NOMO-1 treated with DMSO at 0.1 percent for 48 hours (cell line): ENCODE data around the gene ZMYND19.
A peak's percentile ranks its signal among the peaks of the same experiment; 100 is the strongest.
"Not testable (repeated sequence)": the region's sequence is repeated elsewhere in the genome, so short reads cannot be mapped to it uniquely, and the experiment has no call there.

ENCODE experiments used
- DNase-seq: peaks from one replicate; lab custom pipeline; 2025; ENCODE audit not compliant: unreplicated experiment; lab: John Stamatoyannopoulos, UW

Gene ZMYND19

GRCh38 chr9:137534256-137535119, 55.8 kb downstream of the ZMYND19 start:
- peak; percentile 91 for DNase-seq

GRCh38 chr9:137532891-137533468, 57.3 kb downstream of the ZMYND19 start:
- not testable (repeated sequence) for DNase-seq
